K562 (cell line): Measurements from ENCODE around the gene SUSD3. TPM values are rescaled to one million over a fixed set of nuclear protein-coding genes. Genes with fewer than 3 reads are reported as not detected.

Experiments used
- ATAC-seq: fragments of 200-7000 bp; cut with Tn5 transposase; 3 replicates; pipeline ENCODE4 v1.9.1; 2020; ENCODE audit warnings: moderate library complexity
- BruUV-seq: library from RNA; stranded (reverse); fragments of 400-500 nt; replicated peaks from 2 replicates; lab custom pipeline; 2021; lab: Mats Ljungman, UMichigan
- CTCF ChIA-PET: fragments of 300-600 bp; formaldehyde crosslinking; extraction: SDS; loops from one replicate; lab custom pipeline; 2021; ENCODE audit warnings: low intra/inter-chr PET ratio; lab: Yijun Ruan, JAX
- POLR2A ChIA-PET: fragments of 300-600, 350-650 bp; sonication (Branson Sonifier 250); formaldehyde crosslinking; extraction: SDS; loops from one replicate; lab custom pipeline; 2021; ENCODE audit warnings: antibody characterized with exemption, inconsistent platforms; lab: Yijun Ruan, JAX
- DNase-seq, 4 experiments: peaks; one replicate each; pipeline versions ENCODE4 v3.0.0 to v3.0.0-alpha.2; 2011 to 2018; ENCODE audit warnings: low spot score in 3 of 4, mixed read lengths in 3 of 4; ENCODE audit errors: extremely low read depth in 1 of 4
- FAIRE-seq: peaks from 2 replicates; lab custom pipeline; 2011; peaks lifted over from hg19 to GRCh38; lab: Jason Lieb, UNC
- H2AFZ ChIP-seq: 2 replicates; pipeline ENCODE4 v1.6.0; 2011; ENCODE audit warnings: low read depth, low read length, control low read depth, inconsistent platforms
- H3K27ac ChIP-seq: fragments of 200-600 bp; 3 replicates; pipeline ENCODE4 v1.8.0; 2011; ENCODE audit warnings: low read depth, mild to moderate bottlenecking, control low read depth, inconsistent platforms, low read length, moderate library complexity, mixed read lengths; ENCODE audit errors: extremely low read depth
- H3K27me3 ChIP-seq, 2 experiments: fragments of 300-600 bp in 1 of 2; 2 replicates in 1 of 2; 3 replicates in 1 of 2; pipeline versions ENCODE4 v1.6.0 to v1.8.0; 2011; ENCODE audit warnings: inconsistent platforms in 2 of 2, low read length in 2 of 2, mild to moderate bottlenecking in 1 of 2, mixed read lengths in 1 of 2, moderate library complexity in 1 of 2; ENCODE audit not compliant: control insufficient read depth in 2 of 2, insufficient read depth in 2 of 2
- H3K36me3 ChIP-seq: fragments of 300-600 bp; 3 replicates; pipeline ENCODE4 v1.8.0; 2011; ENCODE audit warnings: mild to moderate bottlenecking, low read length, inconsistent platforms; ENCODE audit not compliant: control insufficient read depth, insufficient read depth
- H3K4me1 ChIP-seq, 2 experiments: fragments of 200-600 bp in 1 of 2; replicated peaks in 1 of 2; 2 replicates in 1 of 2; 3 replicates in 1 of 2; pipeline versions ENCODE4 v1.5.1 to v1.8.0; 2011; ENCODE audit warnings: inconsistent platforms in 2 of 2, low read length in 2 of 2, mild to moderate bottlenecking in 1 of 2, mixed read lengths in 1 of 2, moderate library complexity in 1 of 2; ENCODE audit not compliant: control insufficient read depth in 2 of 2, insufficient read depth in 2 of 2
- H3K4me2 ChIP-seq: 2 replicates; pipeline ENCODE4 v1.6.1; 2011; ENCODE audit warnings: low read length, control low read depth, inconsistent platforms, mixed read lengths; ENCODE audit not compliant: insufficient read depth
- H3K4me3 ChIP-seq: fragments of 200-600 bp; sonication (generic), shearing (Covaris generic); 2 replicates; pipeline ENCODE4 v1.5.1; 2016; ENCODE audit warnings: control low read depth, inconsistent platforms
- H3K79me2 ChIP-seq: fragments of 200-600 bp; 3 replicates; pipeline ENCODE4 v1.8.0; 2011; ENCODE audit warnings: low read length, inconsistent platforms; ENCODE audit not compliant: control insufficient read depth, insufficient read depth
- H3K9ac ChIP-seq, 2 experiments: 2 replicates each; pipeline versions ENCODE4 v1.6.0 to v1.6.1; 2011; ENCODE audit warnings: low read depth in 2 of 2, low read length in 2 of 2, control low read depth in 1 of 2, inconsistent platforms in 1 of 2, mild to moderate bottlenecking in 1 of 2, mixed read lengths in 1 of 2; ENCODE audit not compliant: insufficient read depth in 1 of 2
- H3K9me1 ChIP-seq: one replicate; pipeline ENCODE4 v1.6.0; 2011; ENCODE audit warnings: inconsistent platforms, mild to moderate bottlenecking, low read length, moderate library complexity; ENCODE audit not compliant: control insufficient read depth, insufficient read depth
- H3K9me3 ChIP-seq: replicated peaks from 2 replicates; pipeline ENCODE4 v1.5.1; 2011; ENCODE audit warnings: low read depth, low read length, inconsistent platforms; ENCODE audit not compliant: control insufficient read depth, insufficient read depth
- H4K20me1 ChIP-seq: replicated peaks from 2 replicates; pipeline ENCODE4 v1.6.1; 2011; ENCODE audit warnings: low read length, inconsistent platforms, mixed read lengths; ENCODE audit not compliant: control insufficient read depth, insufficient read depth
- BMI1 ChIP-seq: fragments of 150-350 bp; IDR thresholded peaks from 2 replicates; pipeline ENCODE4 v1.6.1; 2014; ENCODE audit warnings: low read length
- BRD9 ChIP-seq: fragments of 450-650 bp; IDR thresholded peaks from 2 replicates; pipeline ENCODE4 v1.6.1; 2018; ENCODE audit warnings: low read depth; ENCODE audit not compliant: partially characterized antibody
- CBX5 ChIP-seq: IDR thresholded peaks from 2 replicates; pipeline ENCODE4 v1.6.1; 2014; ENCODE audit warnings: low read depth, borderline replicate concordance
- CCNT2 ChIP-seq: IDR thresholded peaks from 2 replicates; pipeline ENCODE4 v1.6.1; 2011; ENCODE audit warnings: borderline replicate concordance, low read depth, mild to moderate bottlenecking, moderate library complexity, mixed read lengths, low read length; ENCODE audit not compliant: insufficient read length; ENCODE audit errors: extremely low read depth
- E4F1 ChIP-seq: fragments of 250-450 bp; sonication (Bioruptor Pico); IDR thresholded peaks from 2 replicates; pipeline ENCODE4 v1.5.0; 2021; ENCODE audit warnings: mild to moderate bottlenecking, borderline replicate concordance
- ERF ChIP-seq: fragments of 450-650 bp; formaldehyde crosslinking; IDR thresholded peaks from 2 replicates; pipeline ENCODE4 v1.4.0; 2020; ENCODE audit warnings: mild to moderate bottlenecking, mixed read lengths
- GATAD2B ChIP-seq: fragments of 450-650 bp; IDR thresholded peaks from 2 replicates; pipeline ENCODE4 v1.6.1; 2017; ENCODE audit warnings: mild to moderate bottlenecking, borderline replicate concordance
- HBP1 ChIP-seq: fragments of 450-650 bp; formaldehyde crosslinking; IDR thresholded peaks from 2 replicates; pipeline ENCODE4 v1.4.0; 2022; ENCODE audit warnings: missing genetic modification characterization
- RBM15 ChIP-seq: fragments of 200-400 bp; formaldehyde crosslinking; IDR thresholded peaks from 2 replicates; pipeline ENCODE4 v1.6.1; 2018; ENCODE audit warnings: mild to moderate bottlenecking, low read length, moderate library complexity; ENCODE audit not compliant: insufficient read depth
- TAF9B ChIP-seq: fragments of 450-650 bp; IDR thresholded peaks from 2 replicates; pipeline ENCODE4 v1.6.1; 2018; ENCODE audit warnings: mild to moderate bottlenecking; ENCODE audit not compliant: partially characterized antibody
- TRIM24 ChIP-seq, 2 experiments: fragments of 450-650 bp; IDR thresholded peaks; 2 replicates each; pipeline ENCODE4 v1.6.1; 2016
- ZNF165 ChIP-seq: fragments of 250-450 bp; sonication (Bioruptor Pico); IDR thresholded peaks from 2 replicates; pipeline ENCODE4 v1.4.0; 2020; ENCODE audit warnings: borderline replicate concordance
- ZNF280A ChIP-seq: fragments of 450-650 bp; IDR thresholded peaks from 2 replicates; pipeline ENCODE4 v1.6.1; 2018; ENCODE audit warnings: mild to moderate bottlenecking, low read depth; ENCODE audit not compliant: partially characterized antibody
- ZNF316 ChIP-seq: fragments of 450-650 bp; IDR thresholded peaks from 2 replicates; pipeline ENCODE4 v1.6.1; 2016
- ZNF436 ChIP-seq: fragments of 250-450, 450-650 bp; sonication (Bioruptor Pico); formaldehyde crosslinking; IDR thresholded peaks from 2 replicates; pipeline ENCODE4 v1.7.0; 2020; ENCODE audit warnings: mild to moderate bottlenecking
- ZNF589 ChIP-seq: fragments of 200-800 bp; sonication (Bioruptor generic); IDR thresholded peaks from 2 replicates; pipeline ENCODE4 v1.6.1; 2016; ENCODE audit warnings: low read depth, missing genetic modification characterization, missing compliant biosample characterization
- ZZZ3 ChIP-seq: fragments of 450-650 bp; IDR thresholded peaks from 2 replicates; pipeline ENCODE4 v1.6.1; 2016; ENCODE audit warnings: antibody characterized with exemption, mild to moderate bottlenecking, moderate library complexity
- WGBS: fragments of 100-300 bp; shearing (Covaris generic); methylation state at CpG from one replicate; pipeline ENCODE4 v1.1.6; 2016; ENCODE audit warnings: low coverage, mixed read lengths; ENCODE audit not compliant: insufficient coverage; ENCODE audit errors: missing lambda C conversion rate; 5-methylcytosine and 5-hydroxymethylcytosine counted together
- in situ Hi-C: fragments of 300-500 bp; cut with MboI; formaldehyde crosslinking; loops from 4 replicates; pipeline ENCODE4 v1.15.0; 2018; ENCODE audit warnings: inconsistent platforms, mixed read lengths
- intact Hi-C: fragments of 100-400 bp; cut with micrococcal nuclease; formaldehyde crosslinking; loops from 2 replicates; pipeline ENCODE4 v1.14.2; 2022
- polyA plus RNA-seq, 8 experiments: library from polyadenylated mRNA; depleted of rRNA in 4 of 8; stranded (reverse) in 5 of 8; unstranded in 3 of 8; fragments of >200 nt; fragmentation: Nextera tagmentation in 2 of 8; fragmentation: Illumina TruSeq in 1 of 8; extraction: Ambion mirVana in 2 of 8; extraction: Trizol in 1 of 8; gene quantifications; 2 replicates each; pipeline versions ENCODE4 v1.2.1 to v1.2.3, GENCODE V29; 2011 to 2014; ENCODE audit warnings: inconsistent platforms in 1 of 8, missing spikeins in 1 of 8
- total RNA-seq, 7 experiments: library from RNA; depleted of rRNA in 6 of 7; stranded (reverse); fragments of >200 nt in 6 of 7; fragmentation: Illumina TruSeq in 2 of 7; extraction: Trizol in 2 of 7; gene quantifications; 2 replicates each; pipeline versions ENCODE4 v1.2.1 to v1.2.3, GENCODE V29; 2011 to 2021; ENCODE audit warnings: low replicate concordance in 1 of 7

SUSD3 gene
- total and polyA plus RNA-seq, 9 of the 15 experiments (the other 6 are each of a cell fraction or from before 2014, with no cell fraction given) = 1.3 to 21.7 (median 11.4) TPM

GRCh38 chr9:93035106-93035660 lies 23.3 kb upstream of the SUSD3 start (continued):
- TF ChIP-seq BRD9 (no peak), ZNF436 (CRISPR knock-in tag) (no peak), HBP1 (no peak), ZZZ3 (no peak), TAF9B (no peak), ZNF165 (CRISPR knock-in tag) (no peak)

- H3K9me1 ChIP-seq = peaks cover 4% of the 10 kb centered on the region
- ATAC-seq = peak; percentile 61
- no peak for FAIRE-seq
- ChIA-PET CTCF (no interaction called here), POLR2A (no interaction called here)
- H2AFZ ChIP-seq = no peak overlapping the region
- no peak overlapping the region for H3K4me2 ChIP-seq
- H3K4me1 ChIP-seq = peaks cover 0 to 48% of the 10 kb centered on the region in 2 experiments; a peak in 2 of 5 replicates
- H3K79me2 ChIP-seq = no peaks in the 10 kb centered on the region
- 10% methylated on average over 13 of the region's 13 CpGs for WGBS
- intact Hi-C loops (no loop called here), in situ Hi-C loops (no loop called here)
- H3K9ac ChIP-seq = no peak overlapping the region
- no peak overlapping the region for H3K4me3 ChIP-seq
- no TSS peak for BruUV-seq
- H3K9me3 ChIP-seq = no peaks in the 10 kb centered on the region
- peak; percentile 27 to 48 (median 36) for DNase-seq
- peaks cover 11 to 40% of the 10 kb centered on the region in 2 experiments; a peak in 4 of 5 replicates for H3K27me3 ChIP-seq
- H3K27ac ChIP-seq = no peak overlapping the region
- no peaks in the 10 kb centered on the region for H4K20me1 ChIP-seq
- H3K36me3 ChIP-seq = no peaks in the 10 kb centered on the region
- TF ChIP-seq ZNF316 = no peak
- no peak for TF ChIP-seq ZNF280A
- no peak for TF ChIP-seq GATAD2B
- TF ChIP-seq ZNF589 (CRISPR knock-in tag) = no peak
- no peak for TF ChIP-seq TRIM24 (IDR thresholded peaks at IDR 0.05)
- no peak for TF ChIP-seq BMI1
- no peak for TF ChIP-seq RBM15
- no peak for TF ChIP-seq CBX5
- no peak for TF ChIP-seq E4F1 (CRISPR knock-in tag)
- no peak for TF ChIP-seq ERF
- TF ChIP-seq CCNT2 = no peak
These were observed 22.6 kb upstream of the SUSD3 start for GRCh38 chr9:93035821-93036351.
